ENCODE measurements around the gene RASAL1. TPM values are rescaled to one million over a fixed set of nuclear protein-coding genes. Genes with fewer than 3 reads are reported as not detected.

The RASAL1 gene
- total and polyA plus RNA-seq, 2 experiments from 2014 or later = 2.7 to 8.2 TPM

GRCh38 chr12:113136128-113136989 is 798 bp upstream of the RASAL1 start:
- ATAC-seq = peak; percentile 12
- no peaks in the 10 kb centered on the region for H3K9me3 Mint-ChIP-seq
- Histone ChIP-seq H3K4me3 (peak overlapping the region; percentile 80), H3K4me2 (peak overlapping the region; percentile 98), H3K79me2 (replicated peaks; ENCODE audit: insufficient read depth) (no peaks in the 10 kb centered on the region), H3K9me2 (ENCODE audit: insufficient read depth) (no peaks in the 10 kb centered on the region), H3K4me1 (ENCODE audit: insufficient read depth) (peaks cover 14% of the 10 kb centered on the region), H3K27me3 (ENCODE audit: insufficient read depth) (peaks cover 8% of the 10 kb centered on the region), H3K27ac (ENCODE audit: low read depth) (no peak overlapping the region), H3F3A (replicated peaks; ENCODE audit: low read depth) (0 out of 2 replicates have a peak, but pooled peaks cover 4% of the 10 kb centered on the region), H4K20me1 (replicated peaks; ENCODE audit: insufficient read depth) (no peaks in the 10 kb centered on the region), H3K36me3 (ENCODE audit: insufficient read depth) (no peaks in the 10 kb centered on the region), H2AFZ (peak overlapping the region; percentile 99)
- H3K4me3 Mint-ChIP-seq = peak overlapping the region; percentile 83
- H3K36me3 Mint-ChIP-seq (ENCODE audit: low read depth) = no peaks in the 10 kb centered on the region
- H3K27ac Mint-ChIP-seq = peak overlapping the region; percentile 71
- TF ChIP-seq ETS1 (IDR thresholded peaks at IDR 0.05) = no peak
- no peak for TF ChIP-seq EZH2 (IDR thresholded peaks at IDR 0.05; ENCODE audit: low read depth, unreplicated experiment)
- TF ChIP-seq STAT1 (IDR thresholded peaks at IDR 0.05; ENCODE audit: unreplicated experiment) = no peak
- no peak for TF ChIP-seq ZNF331 (CRISPR knock-in tag; IDR thresholded peaks at IDR 0.05; ENCODE audit: low read depth)
- no peak for TF ChIP-seq CTCF (conservative IDR thresholded peaks at IDR 0.05; ENCODE audit: low read depth in 2 of 2)
- TF ChIP-seq ZNF114 (CRISPR knock-in tag; IDR thresholded peaks at IDR 0.05) = no peak
- no peak for TF ChIP-seq NANOG (IDR thresholded peaks at IDR 0.05; ENCODE audit: borderline replicate concordance)
- TF ChIP-seq CREB1 (CRISPR knock-in tag; IDR thresholded peaks at IDR 0.05; ENCODE audit: low read depth) = peak; percentile 46
- H3K4me1 Mint-ChIP-seq = peaks cover 15% of the 10 kb centered on the region
- DNase-seq (ENCODE audit: low spot score) = peak; percentile 55
- H3K27me3 Mint-ChIP-seq (ENCODE audit: insufficient read depth, low read depth, poor library complexity) = peaks cover 21% of the 10 kb centered on the region

GRCh38 chr12:113134521-113134951 is 1.0 kb downstream of the RASAL1 start:
- Histone ChIP-seq H3F3A (replicated peaks; ENCODE audit: low read depth) (0 out of 2 replicates have a peak, but pooled peaks cover 4% of the 10 kb centered on the region), H3K4me2 (peak overlapping the region; percentile 98), H3K9me2 (ENCODE audit: insufficient read depth) (no peaks in the 10 kb centered on the region), H3K36me3 (ENCODE audit: insufficient read depth) (no peaks in the 10 kb centered on the region), H2AFZ (peak overlapping the region; percentile 96), H4K20me1 (replicated peaks; ENCODE audit: insufficient read depth) (no peaks in the 10 kb centered on the region), H3K27ac (ENCODE audit: low read depth) (no peak overlapping the region), H3K27me3 (ENCODE audit: insufficient read depth) (peaks cover 8% of the 10 kb centered on the region), H3K79me2 (replicated peaks; ENCODE audit: insufficient read depth) (no peaks in the 10 kb centered on the region), H3K4me3 (peak overlapping the region; percentile 80), H3K4me1 (ENCODE audit: insufficient read depth) (peaks cover 14% of the 10 kb centered on the region)
- Mint-ChIP-seq H3K4me1 (peaks cover 19% of the 10 kb centered on the region), H3K4me3 (peak overlapping the region; percentile 81), H3K27ac (no peak overlapping the region), H3K27me3 (ENCODE audit: insufficient read depth, low read depth, poor library complexity) (peaks cover 23% of the 10 kb centered on the region), H3K9me3 (no peaks in the 10 kb centered on the region), H3K36me3 (ENCODE audit: low read depth) (no peaks in the 10 kb centered on the region)
- DNase-seq (ENCODE audit: low spot score) (no peak), ATAC-seq (no peak)
- TF ChIP-seq ZNF462 (CRISPR knock-in tag; IDR thresholded peaks at IDR 0.05) = no peak
- TF ChIP-seq JUNB (IDR thresholded peaks at IDR 0.05; ENCODE audit: unreplicated experiment) = no peak
- TF ChIP-seq ETS1 (IDR thresholded peaks at IDR 0.05) = no peak

Measured in GM23338 (cell line).